Mesenchymal stem cell (in vitro differentiated cells and primary cell): ENCODE results near the gene TNNC1.

Source experiments
- DNase-seq: peaks from one replicate; pipeline ENCODE4 v3.0.0-alpha.2; 2013
- H2AFZ ChIP-seq: one replicate; pipeline ENCODE4 v1.6.1; 2013; ENCODE audit warnings: low read depth, mild to moderate bottlenecking, control low read depth, inconsistent platforms, low read length, moderate library complexity
- H2AK5ac ChIP-seq: 2 replicates; pipeline ENCODE4 v1.6.1; 2013; ENCODE audit warnings: low read length, moderate library complexity, mild to moderate bottlenecking, inconsistent platforms; ENCODE audit not compliant: severe bottlenecking
- H2BK120ac ChIP-seq: one replicate; pipeline ENCODE4 v1.6.1; 2013; ENCODE audit warnings: low read depth, mild to moderate bottlenecking, inconsistent platforms, low read length, moderate library complexity
- H2BK12ac ChIP-seq, 2 experiments: one replicate each; pipeline ENCODE4 v1.6.1; 2013; ENCODE audit warnings: inconsistent platforms in 2 of 2, low read length in 2 of 2, mild to moderate bottlenecking in 2 of 2, moderate library complexity in 2 of 2, control low read depth in 1 of 2
- H2BK15ac ChIP-seq: one replicate; pipeline ENCODE4 v1.6.1; 2013; ENCODE audit warnings: mild to moderate bottlenecking, low read depth, inconsistent platforms; ENCODE audit not compliant: poor library complexity, severe bottlenecking
- H2BK5ac ChIP-seq: 2 replicates; pipeline ENCODE4 v1.6.1; 2013; ENCODE audit warnings: low read depth, mild to moderate bottlenecking, low read length, control low read depth, inconsistent platforms; ENCODE audit not compliant: poor library complexity, severe bottlenecking
- H3K14ac ChIP-seq, 2 experiments: one replicate each; pipeline ENCODE4 v1.6.1; 2013; ENCODE audit warnings: inconsistent platforms in 2 of 2, low read length in 2 of 2, control low read depth in 1 of 2, mild to moderate bottlenecking in 1 of 2, moderate library complexity in 1 of 2
- H3K18ac ChIP-seq, 2 experiments: one replicate each; pipeline ENCODE4 v1.6.1; 2013; ENCODE audit warnings: inconsistent platforms in 2 of 2, low read length in 2 of 2, control low read depth in 1 of 2, low read depth in 1 of 2, mild to moderate bottlenecking in 1 of 2
- H3K23ac ChIP-seq, 2 experiments: one replicate each; pipeline ENCODE4 v1.6.1; 2013; ENCODE audit warnings: inconsistent platforms in 2 of 2, low read length in 2 of 2, mild to moderate bottlenecking in 2 of 2, moderate library complexity in 2 of 2, control low read depth in 1 of 2
- H3K27ac ChIP-seq: 2 replicates; pipeline ENCODE4 v1.5.1; 2013; ENCODE audit warnings: mild to moderate bottlenecking, moderate library complexity, low read length, control low read depth, inconsistent platforms; ENCODE audit not compliant: poor library complexity, severe bottlenecking
- H3K27me3 ChIP-seq, 2 experiments: 2 replicates each; pipeline versions ENCODE4 v1.6.1 to v1.7.0; 2013; ENCODE audit warnings: low read length in 2 of 2, mild to moderate bottlenecking in 2 of 2, moderate library complexity in 2 of 2, control low read depth in 1 of 2, inconsistent platforms in 1 of 2; ENCODE audit not compliant: control insufficient read depth in 1 of 2, insufficient read depth in 1 of 2
- H3K36me3 ChIP-seq, 2 experiments: 2 replicates each; pipeline versions ENCODE4 v1.6.1 to v1.7.0; 2013; ENCODE audit warnings: low read length in 2 of 2, control low read depth in 1 of 2, inconsistent platforms in 1 of 2, low read depth in 1 of 2, mild to moderate bottlenecking in 1 of 2; ENCODE audit not compliant: insufficient read depth in 2 of 2, control insufficient read depth in 1 of 2
- H3K4ac ChIP-seq, 2 experiments: one replicate each; pipeline ENCODE4 v1.6.1; 2013; ENCODE audit warnings: inconsistent platforms in 2 of 2, low read length in 2 of 2, mild to moderate bottlenecking in 2 of 2, moderate library complexity in 2 of 2, control low read depth in 1 of 2, low read depth in 1 of 2
- H3K4me1 ChIP-seq: 2 replicates; pipeline ENCODE4 v1.6.1; 2013; ENCODE audit warnings: low read depth, low read length, control low read depth; ENCODE audit not compliant: control insufficient read depth, insufficient read depth
- H3K4me2 ChIP-seq: 2 replicates; pipeline ENCODE4 v1.6.1; 2013; ENCODE audit warnings: low read length, mild to moderate bottlenecking, inconsistent platforms; ENCODE audit not compliant: poor library complexity, severe bottlenecking
- H3K4me3 ChIP-seq, 2 experiments: 2 replicates each; pipeline versions ENCODE4 v1.5.1 to v1.7.0; 2013; ENCODE audit warnings: low read length in 2 of 2, mild to moderate bottlenecking in 2 of 2, control low read depth in 1 of 2, low read depth in 1 of 2; ENCODE audit not compliant: insufficient read depth in 1 of 2
- H3K79me1 ChIP-seq: replicated peaks from 2 replicates; pipeline ENCODE4 v1.6.1; 2013; ENCODE audit warnings: mild to moderate bottlenecking, control low read depth, low read length, inconsistent platforms; ENCODE audit not compliant: poor library complexity, severe bottlenecking
- H3K9ac ChIP-seq: 2 replicates; pipeline ENCODE4 v1.7.0; 2013; ENCODE audit warnings: mild to moderate bottlenecking, low read length, moderate library complexity
- H3K9me3 ChIP-seq: 2 replicates; pipeline ENCODE4 v1.7.0; 2013; ENCODE audit warnings: mild to moderate bottlenecking, low read length; ENCODE audit not compliant: control insufficient read depth
- H4K8ac ChIP-seq: one replicate; pipeline ENCODE4 v1.6.1; 2013; ENCODE audit warnings: inconsistent platforms, mild to moderate bottlenecking, low read length, moderate library complexity
- H4K91ac ChIP-seq: one replicate; pipeline ENCODE4 v1.6.1; 2013; ENCODE audit warnings: mild to moderate bottlenecking, low read length, inconsistent platforms
- WGBS: methylation state at CpG from one replicate; pipeline ENCODE4 v1.1.7; 2013; ENCODE audit warnings: mixed read lengths; 5-methylcytosine and 5-hydroxymethylcytosine counted together

The TNNC1 gene

DNA sequence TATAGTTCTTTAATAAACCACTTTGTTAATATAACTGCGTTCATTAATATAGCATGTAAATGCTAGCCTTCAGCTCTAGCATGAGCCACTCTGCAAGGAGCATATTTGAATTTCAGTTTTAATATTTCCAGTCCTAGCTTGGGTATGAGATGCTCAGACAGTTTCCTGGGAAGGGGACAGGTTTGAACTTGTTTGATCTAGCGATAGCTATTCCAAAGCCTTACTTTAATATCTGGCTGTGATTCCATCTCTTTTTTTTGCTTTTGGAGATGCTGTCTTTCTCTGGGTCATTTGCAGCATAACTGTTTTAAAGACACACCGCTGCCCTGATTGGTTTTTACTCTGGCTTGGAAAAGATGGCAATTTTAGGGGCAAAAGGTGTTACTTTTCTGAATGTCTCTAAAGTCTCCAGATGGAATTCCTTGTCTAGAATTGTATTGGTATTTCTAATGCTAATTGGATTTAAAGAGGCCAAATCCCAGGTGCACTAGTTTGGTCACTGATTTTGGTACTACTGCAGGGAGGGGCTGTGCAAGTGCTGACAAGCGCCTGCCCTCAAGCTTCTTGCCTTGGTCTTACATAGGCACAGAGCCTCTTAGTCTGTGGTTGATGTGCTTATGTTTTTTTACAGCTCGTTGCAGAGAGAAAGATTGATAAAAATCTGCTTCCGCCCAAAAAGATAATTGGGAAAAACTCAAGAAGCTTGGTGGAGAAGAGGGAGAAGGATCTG is 4.4 kb upstream of the TNNC1 start:
- Histone ChIP-seq H2BK120ac (no peak overlapping the region), H2AK5ac (no peak overlapping the region), H2BK15ac (no peak overlapping the region), H3K23ac (no peak overlapping the region), H3K14ac (no peak overlapping the region), H3K18ac (no peak overlapping the region), H3K9ac (no peak overlapping the region), H3K36me3 (peaks cover 33 to 46% of the 10 kb centered on the region in 2 experiments), H3K4me1 (peaks cover 20% of the 10 kb centered on the region), H3K4ac (no peak overlapping the region), H3K79me1 (peaks cover 19% of the 10 kb centered on the region), H3K4me3 (no peak overlapping the region), H3K27me3 (no peaks in the 10 kb centered on the region), H3K4me2 (no peak overlapping the region), H4K91ac (no peak overlapping the region), H2AFZ (no peak overlapping the region), H3K27ac (no peak overlapping the region), H3K9me3 (no peaks in the 10 kb centered on the region), H2BK12ac (no peak overlapping the region), H2BK5ac (no peak overlapping the region), H4K8ac (no peak overlapping the region)
- 100% methylated on average over 5 of the region's 6 CpGs for WGBS
- DNase-seq: no peak

DNA sequence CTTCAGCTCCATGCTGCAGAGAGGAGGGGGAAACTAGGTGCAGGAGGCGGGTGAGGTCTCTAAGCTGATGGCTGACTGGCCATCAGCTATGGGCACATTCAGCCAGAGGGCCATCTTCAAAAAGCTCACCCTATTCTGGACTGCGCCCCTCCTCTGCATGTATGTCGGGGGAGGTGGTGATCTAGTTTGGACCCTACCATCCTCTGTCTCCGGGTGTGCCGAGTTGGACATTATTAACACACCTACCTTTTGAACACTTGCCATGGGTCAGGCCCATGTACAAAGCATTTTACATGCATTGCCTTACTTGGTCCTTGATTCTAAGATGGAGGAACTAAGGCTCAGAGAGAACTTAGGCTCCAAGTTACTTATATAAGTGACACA is 3.0 kb upstream of the TNNC1 start:
- 96% methylated on average over 5 of the region's 5 CpGs for WGBS
- H3K18ac ChIP-seq: peak overlapping the region in 1 of 2 experiments; percentile 95
- peak overlapping the region in 1 of 2 experiments; percentile 42 for H3K4ac ChIP-seq
- H3K27me3 ChIP-seq: no peaks in the 10 kb centered on the region
- H2BK5ac ChIP-seq: no peak overlapping the region
- DNase-seq: no peak
- H3K36me3 ChIP-seq: peaks cover 31 to 41% of the 10 kb centered on the region in 2 experiments
- peaks cover 20% of the 10 kb centered on the region for H3K4me1 ChIP-seq
- peak overlapping the region; percentile 56 for H2AK5ac ChIP-seq
- H2BK15ac ChIP-seq: no peak overlapping the region
- H4K91ac ChIP-seq: peak overlapping the region; percentile 19
- peak overlapping the region; percentile 53 for H3K27ac ChIP-seq
- H2BK120ac ChIP-seq: no peak overlapping the region
- H3K9me3 ChIP-seq: no peaks in the 10 kb centered on the region
- H3K9ac ChIP-seq: peak overlapping the region; percentile 95
- peak overlapping the region in 1 of 2 experiments; percentile 86 for H3K23ac ChIP-seq
- H2BK12ac ChIP-seq: peak overlapping the region in 1 of 2 experiments; percentile 22
- H2AFZ ChIP-seq: no peak overlapping the region
- H3K14ac ChIP-seq: peak overlapping the region in 1 of 2 experiments; percentile 71
- H3K79me1 ChIP-seq: peaks cover 16% of the 10 kb centered on the region
- H3K4me2 ChIP-seq: peak overlapping the region; percentile 59
- peak overlapping the region; percentile 70 for H4K8ac ChIP-seq
- H3K4me3 ChIP-seq: peak overlapping the region; percentile 75 to 96

DNA sequence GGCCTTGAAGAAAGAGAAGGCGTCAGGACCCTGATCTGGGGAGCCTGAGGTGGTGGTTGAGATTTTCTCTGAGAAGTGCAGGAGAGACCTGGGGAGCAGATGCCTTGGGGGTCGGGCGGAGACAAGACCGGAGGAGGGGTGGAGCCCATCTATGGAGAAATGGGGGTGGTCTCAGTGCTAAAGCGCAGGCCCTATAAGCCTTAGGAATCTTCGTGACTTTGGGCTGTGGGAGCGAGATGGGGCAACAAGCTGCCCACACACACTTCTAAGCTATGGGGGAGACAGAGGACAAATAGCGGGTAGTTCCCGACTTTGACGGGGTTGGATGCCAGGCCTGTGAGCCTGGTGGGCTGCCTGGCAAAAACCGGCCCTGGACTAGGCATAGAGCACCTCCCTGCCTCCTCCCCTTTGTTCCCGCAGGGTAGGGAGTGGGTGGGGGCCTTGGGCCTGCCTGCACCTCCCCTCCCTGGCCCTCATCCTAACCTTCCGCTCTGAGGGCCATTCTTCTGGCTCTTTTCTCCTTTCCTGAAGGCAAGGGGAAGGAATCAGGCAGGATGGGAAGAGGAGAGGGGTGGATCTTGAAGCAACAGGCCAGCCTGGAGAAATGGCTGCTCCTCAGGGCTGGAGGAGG is 2.4 kb upstream of the TNNC1 start:
- DNase-seq: peak; percentile 47
- H3K9me3 ChIP-seq: no peaks in the 10 kb centered on the region
- peak overlapping the region in 1 of 2 experiments; percentile 22 for H2BK12ac ChIP-seq
- peaks cover 20% of the 10 kb centered on the region for H3K4me1 ChIP-seq
- H3K9ac ChIP-seq: peak overlapping the region; percentile 95
- H3K18ac ChIP-seq: peak overlapping the region; percentile 81 to 95
- no peak overlapping the region for H2BK5ac ChIP-seq
- H3K27me3 ChIP-seq: no peaks in the 10 kb centered on the region
- H3K4ac ChIP-seq: peak overlapping the region; percentile 42 to 61
- H3K79me1 ChIP-seq: peaks cover 15% of the 10 kb centered on the region
- H4K8ac ChIP-seq: peak overlapping the region; percentile 70
- peak overlapping the region; percentile 58 to 71 for H3K14ac ChIP-seq
- 5% methylated on average over 7 of the region's 13 CpGs for WGBS
- H3K36me3 ChIP-seq: peaks cover 29 to 37% of the 10 kb centered on the region in 2 experiments
- H3K4me3 ChIP-seq: peak overlapping the region; percentile 75 to 96
- peak overlapping the region; percentile 56 for H2AK5ac ChIP-seq
- H3K23ac ChIP-seq: peak overlapping the region in 1 of 2 experiments; percentile 86
- no peak overlapping the region for H2BK15ac ChIP-seq
- H4K91ac ChIP-seq: peak overlapping the region; percentile 19
- H3K4me2 ChIP-seq: peak overlapping the region; percentile 59
- no peak overlapping the region for H2AFZ ChIP-seq
- H3K27ac ChIP-seq: peak overlapping the region; percentile 53
- H2BK120ac ChIP-seq: no peak overlapping the region
